ENCODE results near the gene ORC3. TPM values are rescaled to one million over a fixed set of nuclear protein-coding genes. Genes with fewer than 3 reads are reported as not detected.
"Not testable (repeated sequence)": the region's sequence is repeated elsewhere in the genome, so short reads cannot be mapped to it uniquely, and the experiment has no call there.

ORC3 gene
- total RNA-seq, 1 donor from 2014 or later, result 50.3 TPM

GRCh38 chr6:87660226-87660911 is 70.4 kb downstream of the ORC3 start:
- DNase-seq (ENCODE audit: low spot score), result no peak

DNA sequence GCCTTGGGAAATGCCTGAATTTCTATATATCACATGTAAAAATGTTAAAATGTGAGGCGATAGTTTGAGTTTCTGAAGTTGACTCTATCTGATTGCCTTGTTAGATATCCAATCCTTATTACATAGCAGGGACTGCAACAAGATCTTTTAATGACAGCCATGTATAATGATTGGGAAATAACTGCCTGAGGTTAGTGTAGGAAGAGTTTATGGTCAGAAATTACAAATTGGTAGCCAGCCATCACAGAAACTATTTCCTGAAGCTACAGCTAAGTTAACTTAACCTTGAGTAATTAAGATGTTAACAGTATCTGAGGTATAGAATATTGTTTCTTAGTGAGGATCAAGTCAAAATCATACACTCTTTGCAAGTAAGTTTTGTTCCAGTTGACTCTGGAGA is 71.1 kb downstream of the ORC3 start:
- DNase-seq (ENCODE audit: low spot score), result no peak

DNA sequence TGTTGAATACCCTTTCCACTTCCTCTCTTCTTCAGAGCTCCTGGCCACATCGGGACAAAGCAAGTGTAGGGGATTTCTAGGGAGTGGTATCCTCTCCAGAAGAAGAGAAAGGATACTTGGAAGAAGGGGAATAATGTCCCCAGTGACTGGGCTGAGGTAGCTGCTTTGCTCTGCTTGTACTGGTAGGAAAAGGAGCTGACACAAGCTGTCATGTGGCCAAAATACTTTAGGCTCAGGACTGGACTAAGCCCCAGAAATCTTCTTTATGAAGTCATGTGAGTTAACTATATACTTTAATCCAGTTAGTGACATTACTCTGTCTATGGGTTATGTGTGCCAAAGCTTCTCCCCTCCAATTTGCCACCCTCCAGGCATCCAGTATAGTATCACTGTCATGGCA is 71.6 kb downstream of the ORC3 start:
- peak; percentile 13 for DNase-seq (ENCODE audit: low spot score)

GRCh38 chr6:87663434-87663833 is 73.5 kb downstream of the ORC3 start:
- peak; percentile 19 for DNase-seq (ENCODE audit: low spot score)

- DNase-seq (ENCODE audit: low spot score), result no peak
Measured at GRCh38 chr6:87664921-87665485, 75.1 kb downstream of the ORC3 start.

- DNase-seq (ENCODE audit: low spot score), result no peak
Measured at GRCh38 chr6:87667032-87667431, 77.1 kb downstream of the ORC3 start.

GRCh38 chr6:87668013-87668412 is 78.1 kb downstream of the ORC3 start:
- DNase-seq (ENCODE audit: low spot score), result no peak

- DNase-seq (ENCODE audit: low spot score), result no peak
Measured at GRCh38 chr6:87669051-87669450, 79.1 kb downstream of the ORC3 start.

GRCh38 chr6:87670707-87671106 is 80.8 kb downstream of the ORC3 start:
- no peak for DNase-seq (ENCODE audit: low spot score)

DNA sequence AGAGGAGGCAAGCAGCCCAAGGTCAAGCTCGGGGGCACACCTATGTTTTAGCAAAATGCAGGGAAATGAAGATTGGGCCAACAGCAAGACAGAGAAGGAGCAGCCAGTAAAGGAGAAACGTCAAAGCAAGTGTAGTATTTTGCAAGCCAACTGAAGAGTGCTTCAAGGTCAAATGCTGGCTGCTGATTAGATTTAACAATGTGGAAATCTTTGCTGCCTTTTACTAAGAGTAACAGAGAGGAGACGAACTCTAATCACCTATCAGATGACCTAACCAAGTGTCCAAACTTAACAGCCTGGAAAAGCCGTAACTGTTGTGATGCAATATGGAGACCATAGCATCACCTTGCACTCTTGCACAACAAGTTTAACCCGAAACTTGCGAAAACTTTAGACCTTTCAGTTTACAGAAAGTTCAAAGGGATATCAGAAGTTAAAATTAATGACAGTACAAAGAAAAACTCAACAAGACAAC is 81.7 kb downstream of the ORC3 start:
- DNase-seq (ENCODE audit: low spot score), result no peak

GRCh38 chr6:87672641-87673040 is 82.7 kb downstream of the ORC3 start:
- no peak for DNase-seq (ENCODE audit: low spot score)

- no peak for DNase-seq (ENCODE audit: low spot score)
Measured at GRCh38 chr6:87673237-87673636, 83.3 kb downstream of the ORC3 start.

DNA sequence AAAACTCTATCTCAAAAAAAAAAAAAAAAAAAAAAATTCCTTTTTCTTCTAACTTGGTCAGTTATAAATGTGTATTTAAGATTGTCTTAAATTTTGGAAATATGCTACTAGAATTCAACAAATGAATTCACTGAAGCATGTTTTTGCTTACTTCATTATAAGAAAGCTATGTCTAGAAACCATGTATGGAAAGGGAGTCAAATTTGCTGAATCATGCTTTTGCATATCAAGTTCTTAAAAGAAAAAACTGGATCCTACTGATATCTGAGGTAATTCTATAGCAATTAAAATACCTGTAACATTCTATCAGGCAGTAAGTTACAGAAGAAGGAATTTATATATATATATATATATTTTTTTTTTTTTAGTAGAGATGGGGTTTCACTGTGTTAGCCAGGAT is 84.4 kb downstream of the ORC3 start:
- DNase-seq (ENCODE audit: low spot score), result no peak

DNA sequence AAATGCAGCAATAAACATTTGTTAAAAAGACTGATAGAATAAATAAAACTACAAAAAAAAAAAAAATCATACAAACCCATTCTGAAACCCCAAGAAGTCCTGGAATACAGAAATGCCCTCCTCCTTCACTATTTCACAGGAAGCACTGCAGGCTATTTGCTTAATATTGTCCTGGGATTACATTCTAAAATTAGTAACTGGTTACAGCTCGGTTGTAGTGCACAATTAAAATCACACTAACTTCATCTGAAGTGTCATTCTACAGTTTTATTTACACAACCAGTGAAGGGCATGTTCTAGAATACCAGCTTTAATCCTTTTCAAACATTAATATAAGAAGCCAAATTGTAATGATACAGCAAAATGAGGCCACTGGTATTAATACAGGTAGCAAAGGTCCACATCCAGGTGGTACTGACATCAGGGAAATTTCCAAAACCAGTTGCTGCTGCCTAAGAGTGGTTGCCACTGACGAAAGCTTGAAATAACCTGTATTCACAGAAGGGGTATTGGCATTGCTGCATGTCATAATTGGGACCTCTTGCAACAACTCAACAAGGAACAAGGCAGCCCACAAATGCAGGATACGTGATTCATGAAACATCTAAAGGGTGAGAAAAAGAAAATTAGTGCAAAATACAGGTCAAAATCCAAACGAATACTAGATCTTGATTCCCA is 85.2 kb downstream of the ORC3 start:
- DNase-seq (ENCODE audit: low spot score), result no peak

- DNase-seq (ENCODE audit: low spot score), result no peak
Measured at GRCh38 chr6:87682310-87682709, 92.4 kb downstream of the ORC3 start.

- no peak for DNase-seq (ENCODE audit: low spot score)
Measured at GRCh38 chr6:87683890-87684289, 94.0 kb downstream of the ORC3 start.

- DNase-seq (ENCODE audit: low spot score), result no peak
Measured at GRCh38 chr6:87684895-87685654, 95.1 kb downstream of the ORC3 start.

DNA sequence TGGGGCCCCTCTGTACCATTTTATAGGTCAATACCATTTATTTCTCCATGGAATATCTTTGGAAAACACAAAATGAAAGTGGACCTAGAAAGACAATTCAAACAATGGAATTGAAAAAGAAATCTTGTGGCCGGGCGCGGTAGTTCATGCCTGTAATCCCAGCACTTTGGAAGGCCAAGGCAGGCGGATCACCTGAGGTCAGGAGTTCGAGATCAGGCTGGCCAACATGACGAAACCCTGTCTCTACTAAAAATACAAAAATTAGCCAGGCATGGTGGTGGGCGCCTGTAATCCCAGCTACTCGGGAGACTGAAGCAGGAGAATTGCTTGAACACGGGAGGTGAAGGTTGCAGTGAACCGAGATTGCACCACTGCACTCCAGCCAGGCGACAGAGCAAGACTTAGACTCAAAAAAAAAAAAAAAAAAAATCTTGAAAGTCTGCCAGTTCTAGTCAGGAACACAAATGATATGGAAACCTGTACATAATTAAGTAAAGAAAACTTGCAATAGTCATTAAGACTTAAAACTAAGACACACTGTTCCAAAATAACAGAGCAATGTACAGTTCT is 96.8 kb downstream of the ORC3 start:
- DNase-seq (ENCODE audit: low spot score), result not testable (repeated sequence)

- no peak for DNase-seq (ENCODE audit: low spot score)
Measured at GRCh38 chr6:87687296-87687695, 97.4 kb downstream of the ORC3 start.

DNA sequence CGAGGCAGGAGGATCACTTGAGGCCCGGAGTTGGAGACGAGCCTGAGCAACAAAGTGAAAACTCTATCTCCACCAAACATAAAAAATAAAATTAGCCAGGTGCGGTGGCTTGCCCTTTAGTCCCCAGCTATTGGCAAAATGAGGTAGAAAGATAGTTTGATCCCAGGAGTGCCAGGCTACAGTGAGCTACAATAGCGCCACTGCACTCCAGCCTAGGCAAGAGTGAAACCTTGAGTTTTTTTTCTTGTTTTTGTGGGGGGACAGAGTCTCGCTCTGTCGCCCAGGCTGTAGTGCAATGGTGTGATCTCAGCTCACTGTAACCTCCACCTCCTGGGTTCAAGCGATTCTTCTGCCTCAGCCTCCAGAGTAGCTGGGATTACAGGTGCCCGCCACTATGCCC is 98.0 kb downstream of the ORC3 start:
- DNase-seq (ENCODE audit: low spot score), result not testable (repeated sequence)

DNA sequence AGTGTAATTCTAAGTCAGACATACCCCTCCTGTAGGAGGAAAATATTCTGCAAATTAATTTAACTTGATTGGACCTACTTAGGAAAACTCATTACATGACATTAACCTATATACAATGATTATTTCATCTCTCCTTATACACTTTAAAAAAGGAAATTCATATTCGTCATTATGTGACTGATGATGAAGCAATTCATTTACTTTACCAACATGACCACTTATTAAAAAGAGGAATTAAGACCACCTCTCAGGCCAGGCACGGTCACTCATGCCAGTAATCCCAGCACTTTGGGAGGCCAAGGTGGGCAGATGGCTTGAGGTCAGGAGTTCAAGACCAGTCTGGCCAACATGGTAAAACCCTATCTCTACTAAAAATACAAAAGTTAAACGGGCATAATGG is 100.5 kb downstream of the ORC3 start:
- DNase-seq (ENCODE audit: low spot score), result no peak

DNA sequence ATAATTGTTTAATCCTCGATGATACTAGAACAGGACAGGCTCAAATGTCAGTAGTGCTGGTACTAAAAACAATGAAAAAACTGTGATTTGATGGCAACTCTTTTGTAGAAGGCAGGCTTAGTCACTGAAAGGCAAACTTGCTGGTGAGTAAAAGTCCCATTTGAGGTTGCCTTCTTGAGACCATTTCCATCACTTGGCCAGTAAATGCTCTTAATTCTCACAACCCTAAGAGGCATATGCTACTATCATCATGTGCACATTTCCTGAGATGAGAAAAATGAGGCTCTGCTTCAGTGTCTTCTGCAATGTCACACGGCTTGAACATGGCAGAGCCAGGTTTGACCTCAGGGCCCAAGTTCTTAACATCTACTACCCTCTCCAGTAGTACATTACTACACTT is 102.2 kb downstream of the ORC3 start:
- DNase-seq (ENCODE audit: low spot score), result no peak

All from umbilical cord (tissue), 2 donors.